BJ (cell line): Measurements from ENCODE around the gene SMIM36. TPM values are rescaled to one million over a fixed set of nuclear protein-coding genes. Genes with fewer than 3 reads are reported as not detected.

Experiments
- CTCF ChIA-PET: fragments of 350-600 bp; formaldehyde crosslinking; extraction: SDS; loops from one replicate; lab custom pipeline; 2021; ENCODE audit warnings: antibody characterized with exemption, inconsistent platforms; lab: Yijun Ruan, JAX
- POLR2A ChIA-PET: fragments of 300-600 bp; sonication (Branson Sonifier 250); formaldehyde crosslinking; extraction: SDS; loops from one replicate; lab custom pipeline; 2021; ENCODE audit warnings: antibody characterized with exemption; lab: Charles Lee
- DNase-seq: peaks from one replicate; pipeline ENCODE4 v3.0.0-alpha.2; 2011; ENCODE audit warnings: low read depth
- H3K27me3 ChIP-seq: 2 replicates; pipeline ENCODE4 v1.6.0; 2011; ENCODE audit warnings: low read length; ENCODE audit not compliant: control insufficient read depth, insufficient read depth
- H3K36me3 ChIP-seq: 2 replicates; pipeline ENCODE4 v1.5.1; 2011; ENCODE audit warnings: low read length; ENCODE audit not compliant: control insufficient read depth, insufficient read depth
- H3K4me3 ChIP-seq: 2 replicates; pipeline ENCODE4 v1.5.1; 2011; ENCODE audit warnings: low read depth, mild to moderate bottlenecking, control low read depth, low read length
- CTCF ChIP-seq: IDR thresholded peaks from 2 replicates; pipeline ENCODE4 v1.5.1; 2011; ENCODE audit warnings: low read depth, mild to moderate bottlenecking, control low read depth, inconsistent platforms, low read length, moderate library complexity; ENCODE audit not compliant: insufficient read depth
- polyA plus RNA-seq: library from polyadenylated mRNA; depleted of rRNA; stranded (reverse); fragments of >200 nt; gene quantifications from 2 replicates; pipeline ENCODE4 v1.2.3, GENCODE V29; 2011

Gene SMIM36
- polyA plus RNA-seq, 1 experiment, result not detected

- POLR2A ChIA-PET, result no interaction called here
- H3K36me3 ChIP-seq, result no peaks in the 10 kb centered on the region
- no peak for DNase-seq
- no peak for TF ChIP-seq CTCF
- H3K27me3 ChIP-seq, result no peaks in the 10 kb centered on the region
- CTCF ChIA-PET, result interaction anchor here (1.5 kb wide), 1 partner anchor 103 kb away, joined by 4 read pairs; no protein-coding TSS in a partner anchor
- no peak overlapping the region for H3K4me3 ChIP-seq
These were observed 99.8 kb downstream of the SMIM36 start for GRCh38 chr17:55411463-55411855.

- H3K4me3 ChIP-seq, result no peak overlapping the region
- POLR2A ChIA-PET, result no interaction called here
- no peaks in the 10 kb centered on the region for H3K27me3 ChIP-seq
- no peak for TF ChIP-seq CTCF
- no peaks in the 10 kb centered on the region for H3K36me3 ChIP-seq
- DNase-seq, result no peak
- CTCF ChIA-PET, result interaction anchor here (1.5 kb wide), 1 partner anchor 103 kb away, joined by 4 read pairs; no protein-coding TSS in a partner anchor
These were observed 100.4 kb downstream of the SMIM36 start for GRCh38 chr17:55410722-55411462.

GRCh38 chr17:55409030-55409800 is 102.0 kb downstream of the SMIM36 start:
- ChIA-PET POLR2A (interaction anchor here (0.7 kb wide), 1 partner anchor 153 kb away, joined by 3 read pairs; no protein-coding TSS in a partner anchor), CTCF (interaction anchor here (0.7 to 0.9 kb wide), 2 partner anchors 11 to 52 kb away, joined by 3 read pairs; no protein-coding TSS in a partner anchor)
- no peaks in the 10 kb centered on the region for H3K27me3 ChIP-seq
- no peak for DNase-seq
- no peak overlapping the region for H3K4me3 ChIP-seq
- no peaks in the 10 kb centered on the region for H3K36me3 ChIP-seq
- TF ChIP-seq CTCF, result no peak

- CTCF ChIA-PET, result interaction anchor here (0.9 kb wide), 1 partner anchor 51 kb away, joined by 3 read pairs; no protein-coding TSS in a partner anchor
- no peak for TF ChIP-seq CTCF
- Histone ChIP-seq H3K36me3 (no peaks in the 10 kb centered on the region), H3K4me3 (no peak overlapping the region), H3K27me3 (no peaks in the 10 kb centered on the region)
- POLR2A ChIA-PET, result no interaction called here
- DNase-seq, result no peak
These were observed 103.3 kb downstream of the SMIM36 start for GRCh38 chr17:55407641-55408566.
